Stomach (tissue), 4 donors: Measurements from ENCODE around the gene CDKN2B-AS1.

Experiments used
- CTCF ChIP-seq, 7 experiments: fragments of 450-650 bp in 4 of 7; fragments of 200-600 bp in 3 of 7; sonication (generic) in 3 of 7; IDR thresholded peaks; one replicate each; pipeline ENCODE4 v1.5.1; 2016 to 2019; ENCODE audit warnings: antibody characterized with exemption in 7 of 7, control low read depth in 2 of 7, mild to moderate bottlenecking in 1 of 7
- EP300 ChIP-seq: sonication (generic); formaldehyde crosslinking; IDR thresholded peaks from one replicate; pipeline ENCODE4 v1.6.1; 2017; ENCODE audit warnings: antibody characterized with exemption
- POLR2A ChIP-seq, 4 donors: fragments of 450-650 bp; IDR thresholded peaks; one replicate each; pipeline ENCODE4 v1.6.1; 2016; ENCODE audit warnings: antibody characterized with exemption in 4 of 4, control low read depth in 2 of 4, mild to moderate bottlenecking in 1 of 4, moderate library complexity in 1 of 4
- POLR2AphosphoS5 ChIP-seq, 3 donors: sonication (generic); formaldehyde crosslinking; IDR thresholded peaks; one replicate each; pipeline ENCODE4 v1.6.1; 2016; ENCODE audit warnings: antibody characterized with exemption in 3 of 3

DNA sequence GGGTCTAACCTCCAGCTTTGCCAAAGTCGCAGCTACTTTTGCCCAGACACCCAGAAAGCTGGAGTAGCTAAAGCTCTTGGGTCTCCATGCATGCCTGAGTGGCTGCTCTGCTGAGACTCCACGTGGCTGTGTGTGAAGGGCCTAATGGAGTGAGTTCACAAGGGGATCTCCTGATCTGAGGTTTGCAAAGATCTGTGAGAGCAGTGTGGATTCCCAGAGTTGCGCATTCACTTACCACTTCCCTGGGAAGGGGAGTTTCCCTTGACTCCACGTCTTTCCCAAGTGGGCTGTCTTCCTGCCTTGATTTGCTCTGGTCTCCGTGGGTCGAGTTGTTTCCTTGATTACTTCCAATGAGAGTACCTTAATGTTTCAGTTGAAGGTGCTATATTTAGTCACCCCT lies 32.1 kb downstream of the CDKN2B-AS1 start:
- TF ChIP-seq CTCF (IDR thresholded peaks at IDR 0.05) (no peak), POLR2AphosphoS5 (IDR thresholded peaks at IDR 0.05) (no peak), POLR2A (IDR thresholded peaks at IDR 0.05) (no peak), EP300 (no peak)
